ENCODE results near the gene ABHD10.

ABHD10 gene

GRCh38 chr3:111998636-111999483 is 20.0 kb downstream of the ABHD10 start, which contains the start of gene TAGLN3:
Gene TAGLN3 (plus strand): TSS chr3:111998922. CDS start chr3:111999423, 501 bp downstream.
- peak within 1 kb of the TSS; percentile 47 for H3K4me3 ChIP-seq (ENCODE audit: low read depth, low read length)
- TF ChIP-seq CTCF (IDR thresholded peaks at IDR 0.05; ENCODE audit: insufficient read depth, low read depth, low read length, missing control alignments), result no peak
- peak; percentile 10 for DNase-seq (ENCODE audit: low read depth)

- DNase-seq (ENCODE audit: low read depth), result no peak
- peak overlapping the region; percentile 47 for H3K4me3 ChIP-seq (ENCODE audit: low read depth, low read length)
These were observed 20.9 kb downstream of the ABHD10 start for GRCh38 chr3:111999484-112000324.

GRCh38 chr3:112000367-112000771 is 21.5 kb downstream of the ABHD10 start:
- TF ChIP-seq CTCF (IDR thresholded peaks at IDR 0.05; ENCODE audit: insufficient read depth, low read depth, low read length, missing control alignments), result no peak
- no peak overlapping the region for H3K4me3 ChIP-seq (ENCODE audit: low read depth, low read length)
- DNase-seq (ENCODE audit: low read depth), result no peak

More at GRCh38 chr3:111999484-112000324, 20.9 kb downstream of the ABHD10 start:
- no peak for TF ChIP-seq CTCF (IDR thresholded peaks at IDR 0.05; ENCODE audit: insufficient read depth, low read depth, low read length, missing control alignments)

- DNase-seq (ENCODE audit: low read depth), result no peak
- H3K4me3 ChIP-seq (ENCODE audit: low read depth, low read length), result no peak overlapping the region
- TF ChIP-seq CTCF (IDR thresholded peaks at IDR 0.05; ENCODE audit: insufficient read depth, low read depth, low read length, missing control alignments), result no peak
These were observed 22.1 kb downstream of the ABHD10 start for GRCh38 chr3:112000966-112001365.

- no peak overlapping the region for H3K4me3 ChIP-seq (ENCODE audit: low read depth, low read length)
- no peak for DNase-seq (ENCODE audit: low read depth)
- no peak for TF ChIP-seq CTCF (IDR thresholded peaks at IDR 0.05; ENCODE audit: insufficient read depth, low read depth, low read length, missing control alignments)
These were observed 22.7 kb downstream of the ABHD10 start for GRCh38 chr3:112001526-112001925.

GRCh38 chr3:112002096-112002971 is 23.5 kb downstream of the ABHD10 start:
- TF ChIP-seq CTCF (IDR thresholded peaks at IDR 0.05; ENCODE audit: insufficient read depth, low read depth, low read length, missing control alignments), result no peak
- DNase-seq (ENCODE audit: low read depth), result no peak

More at GRCh38 chr3:112002096-112002971, 23.5 kb downstream of the ABHD10 start:
- H3K4me3 ChIP-seq (ENCODE audit: low read depth, low read length), result no peak overlapping the region

Data from GM12865 (cell line).